NCI-H1092 (cell line): ENCODE results near the gene KIFAP3.
"Not testable (repeated sequence)": the region's sequence is repeated elsewhere in the genome, so short reads cannot be mapped to it uniquely, and the experiment has no call there.

Source experiments
- DNase-seq: peaks from one replicate; lab custom pipeline; 2025; lab: John Stamatoyannopoulos, UW

Gene KIFAP3

DNA sequence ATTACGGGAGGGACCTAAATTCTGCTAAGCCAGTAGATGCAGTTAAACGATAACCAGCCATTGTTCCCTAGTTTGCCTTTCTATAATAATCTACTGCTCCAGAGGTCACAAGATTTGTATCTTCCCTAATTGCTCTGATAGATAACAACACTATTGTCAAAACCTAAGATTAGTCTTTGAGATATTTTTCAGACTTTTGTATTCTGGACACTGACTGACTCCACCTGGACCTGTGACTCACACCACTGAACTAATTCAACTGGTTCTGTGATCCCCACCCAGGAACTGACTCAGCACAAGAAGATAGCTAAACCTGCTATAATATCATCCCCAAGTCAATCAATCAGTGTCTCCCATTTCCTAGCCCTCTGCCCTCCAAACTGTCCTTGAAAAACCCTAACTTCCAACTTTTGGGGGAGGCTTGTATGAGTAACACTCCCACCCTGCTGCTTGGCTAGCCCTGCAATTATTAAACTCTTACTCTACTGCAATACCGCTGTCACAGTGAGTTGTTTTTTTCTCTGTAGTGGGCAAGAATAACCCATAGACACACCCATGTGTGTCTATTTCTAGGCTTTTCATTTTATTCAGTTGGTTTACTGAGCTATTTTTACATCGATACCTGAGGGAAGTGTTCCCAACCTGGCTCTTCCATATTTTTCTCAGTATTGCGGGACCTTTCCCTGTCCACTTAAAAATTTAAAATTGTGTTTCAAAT lies 11.2 kb downstream of the KIFAP3 start:
- DNase-seq, result no peak

DNA sequence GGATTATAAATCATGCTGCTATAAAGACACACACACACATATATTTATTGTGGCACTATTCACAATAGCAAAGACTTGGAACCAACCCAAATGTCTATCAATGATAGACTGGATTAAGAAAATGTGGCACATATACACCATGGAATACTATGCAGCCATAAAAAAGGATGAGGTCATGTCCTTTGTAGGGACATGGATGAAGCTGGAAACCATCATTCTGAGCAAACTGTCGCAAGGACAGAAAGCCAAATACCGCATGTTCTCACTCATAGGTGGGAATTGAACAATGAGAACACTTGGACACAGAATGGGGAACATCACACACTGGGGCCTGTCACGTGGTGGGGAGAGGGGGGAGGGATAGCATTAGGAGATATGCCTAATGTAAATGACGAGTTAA lies 12.8 kb downstream of the KIFAP3 start:
- not testable (repeated sequence) for DNase-seq

DNA sequence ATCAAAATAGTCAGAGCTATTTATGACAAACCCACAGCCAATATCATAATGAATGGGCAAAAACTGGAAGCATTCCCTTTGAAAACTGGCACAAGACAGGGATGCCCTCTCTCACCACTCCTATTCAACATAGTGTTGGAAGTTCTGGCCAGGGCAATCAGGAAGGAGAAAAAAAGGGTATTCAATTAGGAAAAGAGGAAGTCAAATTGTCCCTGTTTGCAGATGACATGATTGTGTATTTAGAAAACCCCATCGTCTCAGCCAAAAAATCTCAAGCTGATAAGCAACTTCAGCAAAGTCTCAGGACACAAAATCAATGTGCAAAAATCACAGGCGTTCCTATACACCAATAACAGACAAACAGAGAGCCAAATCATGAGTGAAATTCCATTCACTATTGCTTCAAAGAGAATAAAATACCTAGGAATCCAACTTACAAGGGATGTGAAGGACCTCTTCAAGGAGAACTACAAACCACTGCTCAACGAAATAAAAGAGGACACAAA lies 14.4 kb downstream of the KIFAP3 start:
- DNase-seq, result not testable (repeated sequence)

DNA sequence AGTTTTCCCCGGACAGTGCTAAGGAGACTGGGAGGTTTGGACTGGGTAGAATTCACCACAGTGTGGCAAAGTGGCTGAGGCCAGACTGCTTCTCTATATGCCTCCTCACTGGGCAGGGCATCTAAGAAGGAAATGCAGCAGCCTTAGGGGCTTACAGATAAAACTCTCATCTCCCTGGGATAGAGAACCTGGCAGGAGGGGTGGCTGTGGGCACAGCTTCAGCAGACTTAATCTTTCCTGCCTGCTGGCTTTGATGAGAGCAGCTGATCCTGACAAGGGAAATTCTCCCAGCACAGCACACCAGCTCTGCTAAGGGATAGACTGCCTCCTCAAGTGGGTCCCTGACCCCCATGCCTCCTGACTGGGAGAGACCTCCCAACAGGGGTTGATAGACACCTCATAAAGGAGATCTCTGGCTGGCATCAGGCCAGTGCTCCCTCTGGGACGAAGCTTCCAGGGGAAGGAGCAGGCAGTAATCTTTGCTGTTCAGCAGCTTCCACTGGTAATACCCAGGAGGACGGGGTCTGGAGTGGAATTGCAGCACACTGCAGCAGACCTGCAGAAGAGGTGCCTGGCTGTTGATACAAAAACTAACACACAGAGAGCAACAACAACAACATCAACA lies 25.2 kb downstream of the KIFAP3 start:
- DNase-seq, result no peak

DNA sequence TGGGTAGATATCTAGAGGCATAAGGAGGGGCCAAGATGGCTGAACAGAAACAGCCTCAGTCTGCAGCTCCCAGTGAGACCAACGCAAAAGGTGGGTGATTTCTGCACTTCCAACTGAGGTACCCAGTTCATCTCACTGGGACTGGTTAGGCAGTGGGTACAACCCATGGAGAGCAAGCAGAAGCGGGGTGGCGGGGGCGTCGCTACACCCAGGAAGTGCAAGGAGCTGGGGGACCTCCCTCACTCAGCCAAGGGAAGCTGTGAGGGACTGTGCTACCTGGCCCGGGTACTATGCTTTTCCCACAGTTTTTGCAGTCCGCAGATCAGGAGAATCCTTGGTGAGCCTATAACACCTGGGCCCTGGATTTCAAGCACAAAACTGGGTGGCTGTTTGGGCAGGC lies 26.0 kb downstream of the KIFAP3 start:
- no peak for DNase-seq

DNA sequence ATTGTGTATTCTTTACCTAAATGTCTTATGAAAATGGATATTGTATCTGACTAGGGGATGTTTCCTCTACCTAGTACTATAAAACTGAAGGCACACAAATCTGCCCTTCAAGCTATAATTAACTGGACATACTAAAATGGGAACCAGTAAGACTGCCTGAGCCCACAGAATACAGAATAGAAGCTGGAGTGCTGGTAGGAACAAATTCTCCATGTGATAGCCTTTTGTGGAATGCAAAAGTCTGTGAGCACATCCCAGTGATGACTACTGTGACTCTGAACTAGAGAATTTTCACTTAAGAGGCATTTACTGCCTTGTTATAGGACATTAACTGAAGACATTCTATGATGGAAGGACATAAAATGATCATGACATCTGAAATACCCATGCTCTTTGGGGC lies 30.3 kb downstream of the KIFAP3 start:
- no peak for DNase-seq

DNA sequence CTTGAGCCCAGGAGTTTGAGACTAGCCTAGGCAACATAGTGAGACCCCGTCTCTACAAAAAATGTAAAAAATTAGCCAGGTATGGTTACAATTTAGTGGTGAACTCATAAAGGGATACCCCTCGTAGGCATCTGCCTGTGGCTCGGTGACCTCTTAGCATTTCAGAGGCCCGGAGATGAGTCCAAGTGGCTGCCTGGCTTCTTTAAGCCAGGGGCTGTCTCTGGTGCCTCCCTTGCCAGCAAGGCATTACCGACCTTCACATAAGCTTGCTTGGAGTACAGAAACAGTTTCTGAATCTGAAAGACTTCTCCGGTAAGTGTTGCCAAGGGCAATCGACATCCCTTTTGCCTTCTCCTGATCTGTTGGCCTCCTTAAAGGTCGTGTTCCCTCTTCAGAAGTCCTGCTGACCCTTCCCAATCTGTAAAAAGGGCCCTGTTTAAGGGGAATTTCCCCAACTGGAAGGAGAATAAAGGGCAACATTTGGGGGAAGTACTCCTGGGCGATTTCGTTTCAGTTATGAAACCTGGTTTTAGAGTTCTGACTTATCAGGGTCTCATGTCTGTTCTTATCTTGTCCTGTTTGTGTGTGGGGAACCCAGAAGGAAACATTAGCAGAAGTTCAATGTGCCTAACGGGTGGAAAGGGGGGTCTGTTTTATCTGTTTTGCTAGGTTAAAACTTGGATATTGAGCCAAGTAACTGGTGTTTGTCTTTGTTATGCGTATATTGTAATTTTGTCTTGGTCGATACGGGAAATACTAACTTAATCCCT lies 32.9 kb downstream of the KIFAP3 start:
- no peak for DNase-seq

DNA sequence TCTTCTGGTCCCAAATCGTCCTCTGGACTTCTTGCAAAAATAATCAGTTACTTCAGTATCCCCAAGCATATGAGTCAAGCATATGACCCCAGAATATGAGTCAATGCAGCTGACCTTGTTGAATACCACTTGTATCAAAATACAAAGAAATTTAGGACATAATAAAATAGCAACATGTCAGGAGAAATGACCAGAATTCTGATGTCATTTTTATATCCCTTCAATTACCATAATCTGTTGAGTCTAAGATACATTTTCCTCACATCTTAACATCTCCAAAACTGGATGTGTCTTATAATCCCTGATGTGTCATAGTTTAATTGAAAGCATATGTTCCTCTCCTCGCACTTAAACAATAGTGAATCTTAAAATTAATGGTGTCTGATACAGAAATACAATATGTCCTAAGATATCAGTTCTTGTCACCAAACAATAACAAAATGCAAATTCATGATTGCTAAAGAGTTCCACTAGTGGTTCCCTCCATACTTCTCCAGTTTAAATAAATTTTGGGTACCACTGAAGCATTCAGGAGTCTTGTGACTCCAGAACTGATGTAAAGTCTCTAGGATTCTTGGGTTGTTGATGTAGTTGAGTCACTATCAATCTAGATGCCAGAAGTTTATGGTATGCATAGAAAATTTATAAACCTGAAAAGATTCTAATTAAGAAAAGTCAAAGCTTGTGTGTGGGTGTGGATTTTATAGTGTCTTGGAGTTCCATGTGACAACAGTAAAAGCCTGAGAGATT lies 41.8 kb downstream of the KIFAP3 start:
- DNase-seq, result no peak

DNA sequence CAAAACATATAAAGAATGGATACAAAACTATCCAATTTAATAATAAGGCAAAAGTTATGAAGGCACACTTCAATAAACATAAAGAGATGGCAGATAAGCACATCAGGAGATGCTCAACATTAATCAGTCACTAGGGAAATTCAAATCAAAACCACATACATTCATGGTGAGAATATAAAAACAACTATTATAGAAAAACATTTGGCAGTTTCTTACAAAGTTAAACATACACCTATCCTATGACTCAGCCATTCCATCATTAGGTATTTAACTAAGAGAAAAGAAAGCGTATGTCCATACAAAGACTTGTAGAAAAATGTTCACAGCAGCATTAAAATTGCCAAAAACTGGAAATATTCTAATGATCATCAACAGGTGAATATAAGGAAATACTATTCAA lies 44.3 kb downstream of the KIFAP3 start:
- DNase-seq, result no peak

DNA sequence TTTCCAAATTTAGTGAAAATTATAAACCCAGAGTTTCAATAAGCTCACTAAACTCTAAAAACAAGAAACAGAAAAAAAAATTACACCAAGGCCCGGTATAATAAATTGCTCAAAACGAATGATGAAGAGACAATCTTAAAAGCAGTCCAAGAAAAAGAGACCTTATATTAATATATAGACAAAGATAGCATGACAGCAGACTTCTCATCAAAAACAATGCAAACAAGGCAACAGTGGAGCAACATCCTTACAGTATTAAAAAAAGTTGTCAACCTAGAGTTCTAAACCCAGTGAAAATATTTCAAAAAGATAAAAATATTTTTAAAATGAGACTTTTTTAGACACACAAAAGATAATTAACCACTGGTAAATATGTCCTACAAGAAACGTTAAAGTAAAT lies 46.7 kb downstream of the KIFAP3 start:
- no peak for DNase-seq

DNA sequence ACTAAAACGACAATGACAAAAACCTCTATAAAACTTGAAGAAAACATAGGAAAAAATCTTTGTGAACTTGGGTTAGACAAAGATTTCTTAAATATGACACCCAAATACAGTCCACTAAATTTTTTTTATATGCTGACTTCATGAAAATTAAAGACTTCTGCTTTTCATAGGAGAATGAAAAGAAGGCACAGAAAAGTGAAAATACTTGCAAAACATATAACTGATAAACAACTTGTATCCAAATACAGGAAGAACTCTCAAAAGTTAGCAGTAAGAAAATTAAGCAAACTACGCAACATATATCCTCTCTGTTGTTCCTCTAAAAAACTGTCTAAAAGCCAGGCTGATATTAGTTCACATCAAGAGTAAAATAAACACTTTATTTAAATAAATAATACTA lies 53.6 kb downstream of the KIFAP3 start:
- no peak for DNase-seq

DNA sequence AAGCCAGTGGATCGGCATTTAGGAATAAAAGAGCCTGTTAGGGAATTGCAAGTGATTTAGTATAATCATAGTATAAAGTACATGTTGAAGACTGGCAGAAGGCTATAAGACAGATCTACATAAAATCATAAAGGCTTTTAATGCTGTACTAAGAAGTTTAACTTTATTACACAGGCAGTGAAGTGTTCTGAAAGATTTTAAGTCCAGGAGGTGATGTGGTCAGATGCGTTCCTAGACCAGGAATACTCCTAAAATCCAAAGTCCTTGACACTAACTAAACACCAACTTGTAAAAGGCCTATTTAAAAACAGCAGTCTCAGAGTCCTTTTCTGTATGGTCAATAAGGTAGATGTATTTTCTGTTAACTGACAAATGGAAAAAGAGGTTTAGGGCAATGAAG lies 57.0 kb downstream of the KIFAP3 start:
- DNase-seq, result no peak

DNA sequence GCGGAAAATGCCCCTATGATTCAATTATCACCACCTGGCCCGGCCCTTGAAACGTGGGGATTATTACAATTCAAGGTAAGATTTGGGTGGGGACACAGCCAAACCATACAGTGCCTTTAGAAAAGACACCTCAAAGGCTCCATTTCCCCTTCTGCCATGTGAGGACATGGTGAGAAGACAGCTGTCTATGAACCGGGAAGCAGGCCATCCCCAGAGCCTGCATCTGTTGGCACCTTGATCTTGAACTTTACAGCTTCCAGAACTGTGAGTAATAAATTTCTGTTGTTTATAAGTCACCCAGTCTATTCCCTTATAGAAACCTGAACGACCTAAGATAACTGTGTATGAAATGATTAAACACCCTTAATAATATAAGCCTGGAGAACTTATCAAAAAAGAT lies 61.6 kb downstream of the KIFAP3 start:
- DNase-seq, result no peak

DNA sequence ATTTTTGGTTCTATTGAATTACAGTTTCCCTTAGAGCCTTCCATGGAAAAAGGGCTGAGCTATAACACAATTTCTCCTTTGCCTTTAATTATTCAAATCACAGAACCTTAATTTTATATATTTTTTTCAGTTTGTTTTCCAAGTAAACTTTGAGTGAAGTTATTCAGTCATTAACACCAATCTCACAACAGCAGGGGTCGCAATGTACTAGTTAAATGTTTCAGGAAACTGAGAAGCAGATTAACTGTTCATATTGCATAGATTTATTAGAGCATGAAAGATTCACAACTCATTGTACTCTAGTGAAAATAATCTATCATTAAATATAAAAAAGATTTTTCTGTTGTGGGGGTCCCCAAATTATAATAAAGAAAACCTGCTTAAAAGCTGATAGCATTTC lies 64.1 kb downstream of the KIFAP3 start:
- peak; percentile 16 for DNase-seq

DNA sequence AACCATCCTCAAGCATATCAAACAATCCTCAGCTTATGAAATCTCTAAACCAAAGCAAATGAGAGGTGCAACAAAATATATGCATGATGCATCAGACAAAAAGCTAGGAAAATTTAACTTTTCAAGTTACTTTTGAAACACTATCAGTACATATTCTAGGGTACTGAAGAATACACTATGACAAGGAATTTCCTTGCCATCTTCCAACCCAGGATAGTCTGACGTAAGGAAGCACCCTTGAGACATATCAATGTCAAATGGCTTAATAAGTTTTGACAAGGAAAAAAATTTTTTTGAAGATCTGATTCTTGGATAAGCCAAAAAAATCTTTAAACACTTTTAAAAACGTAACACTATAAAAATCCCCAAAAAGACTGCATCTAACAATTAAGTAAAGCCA lies 64.9 kb downstream of the KIFAP3 start:
- DNase-seq, result no peak

DNA sequence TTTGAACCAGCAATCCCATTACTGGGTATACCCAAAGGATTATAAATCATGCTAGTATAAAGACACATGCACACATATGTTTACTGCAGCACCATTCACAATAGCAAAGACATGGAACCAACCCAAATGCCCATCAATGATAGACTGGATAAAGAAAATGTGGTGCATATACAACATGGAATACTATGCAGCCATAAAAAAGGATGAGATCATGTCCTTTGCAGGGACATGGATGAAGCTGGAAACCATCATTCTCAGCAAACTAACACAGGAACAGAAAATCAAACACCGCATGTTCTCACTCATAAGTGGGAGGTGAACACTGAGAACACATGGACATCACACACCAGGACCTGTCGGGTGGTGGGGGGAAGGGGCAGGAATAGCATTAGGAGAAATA lies 65.8 kb downstream of the KIFAP3 start:
- not testable (repeated sequence) for DNase-seq

DNA sequence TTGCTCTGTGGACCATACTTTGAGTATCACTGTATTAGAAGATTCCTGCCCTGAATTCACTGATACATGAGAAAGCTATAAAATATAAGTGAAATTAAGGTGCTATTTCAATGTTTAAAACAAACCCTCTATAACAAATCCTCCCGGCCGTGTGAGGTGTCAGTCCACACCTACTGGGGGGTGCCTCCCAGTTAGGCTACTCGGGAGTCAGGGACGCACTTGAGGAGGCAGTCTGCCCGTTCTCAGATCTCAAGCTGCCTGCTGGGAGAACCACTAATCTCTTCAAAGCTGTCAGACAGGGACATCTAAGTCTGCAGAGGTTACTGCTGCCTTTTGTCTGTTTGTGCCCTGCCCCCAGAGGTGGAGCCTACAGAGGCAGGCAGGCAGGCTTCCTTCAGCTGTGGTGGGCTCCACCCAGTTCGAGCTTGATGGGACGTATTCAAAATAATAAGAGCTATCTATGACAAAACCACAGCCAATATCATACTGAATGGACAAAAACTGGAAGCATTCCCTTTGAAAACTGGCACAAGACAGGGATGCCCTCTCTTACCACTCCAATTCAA lies 71.1 kb downstream of the KIFAP3 start:
- DNase-seq, result not testable (repeated sequence)

DNA sequence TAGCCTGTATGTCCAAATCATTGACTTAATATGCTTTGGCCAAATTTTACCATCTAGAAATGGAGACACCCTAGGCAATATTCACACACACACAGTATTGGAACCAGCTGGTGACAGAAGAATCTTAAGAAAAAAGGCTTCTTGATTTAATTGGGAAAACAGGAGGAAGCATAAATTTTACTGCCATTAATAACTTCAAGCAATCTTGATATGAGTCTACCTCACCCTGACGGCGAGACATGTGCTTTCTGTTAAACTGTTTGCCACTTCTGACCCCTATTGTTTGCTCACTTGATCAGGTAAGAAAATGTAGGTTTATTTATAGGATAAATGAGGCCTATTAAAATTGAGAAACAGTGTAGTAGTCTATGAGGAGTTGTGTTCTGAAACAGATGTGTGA lies 73.2 kb downstream of the KIFAP3 start:
- DNase-seq, result no peak

DNA sequence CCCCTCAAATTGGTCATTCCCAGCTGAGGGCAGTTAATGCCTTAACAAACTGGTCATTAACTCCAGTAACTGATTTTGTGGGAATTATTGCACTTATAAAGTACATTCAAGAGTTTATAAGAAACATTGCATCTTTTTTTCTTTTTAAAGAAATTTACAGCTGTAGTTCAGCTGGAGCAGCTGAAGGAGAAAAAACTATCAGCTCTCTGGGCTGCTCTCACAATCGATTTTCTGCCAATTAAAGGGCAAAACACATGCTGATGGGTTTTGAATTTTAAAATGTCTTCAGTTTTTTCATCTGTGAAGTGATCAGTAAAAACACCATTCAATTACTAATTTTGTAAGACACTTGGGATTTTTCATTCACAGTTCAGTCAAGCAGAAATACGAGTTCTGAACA lies 74.7 kb downstream of the KIFAP3 start:
- no peak for DNase-seq

DNA sequence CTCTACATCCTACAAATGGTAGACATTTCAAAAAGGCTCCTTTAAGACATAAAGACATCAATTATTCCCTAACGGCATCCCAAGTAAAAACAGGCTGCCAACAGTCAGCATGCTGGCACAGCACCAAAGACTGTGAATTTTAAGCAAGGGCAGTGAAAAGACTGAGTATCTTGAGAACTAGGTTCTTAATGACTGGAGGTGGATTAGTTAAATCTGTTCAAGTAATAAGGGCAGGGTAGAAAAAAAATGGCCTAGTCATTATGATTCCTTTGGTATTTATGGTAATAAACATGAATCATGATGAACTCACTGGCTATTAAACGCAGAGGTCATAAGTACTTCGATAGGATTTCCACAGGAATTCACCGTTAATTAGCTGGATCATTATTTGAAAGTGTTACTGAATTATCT lies 75.2 kb downstream of the KIFAP3 start:
- DNase-seq, result no peak

DNA sequence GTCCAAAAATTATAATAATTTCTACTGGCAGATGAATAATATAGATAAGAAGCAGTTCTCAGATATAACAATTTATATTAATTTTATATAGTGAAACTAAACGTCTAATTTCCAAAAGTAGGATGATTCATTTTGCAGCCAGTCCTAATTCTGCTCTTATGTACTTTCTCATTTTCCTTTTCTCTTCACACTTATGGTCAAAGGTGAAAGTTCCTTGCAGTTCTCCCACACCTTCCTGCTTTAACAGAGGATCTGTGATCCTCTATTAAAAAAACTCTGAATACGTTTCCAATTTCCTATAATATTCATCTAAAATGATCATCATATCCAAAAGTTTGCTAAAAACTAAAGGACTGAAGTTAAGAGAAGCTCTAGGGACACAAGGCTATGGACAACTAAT lies 78.5 kb downstream of the KIFAP3 start:
- no peak for DNase-seq

DNA sequence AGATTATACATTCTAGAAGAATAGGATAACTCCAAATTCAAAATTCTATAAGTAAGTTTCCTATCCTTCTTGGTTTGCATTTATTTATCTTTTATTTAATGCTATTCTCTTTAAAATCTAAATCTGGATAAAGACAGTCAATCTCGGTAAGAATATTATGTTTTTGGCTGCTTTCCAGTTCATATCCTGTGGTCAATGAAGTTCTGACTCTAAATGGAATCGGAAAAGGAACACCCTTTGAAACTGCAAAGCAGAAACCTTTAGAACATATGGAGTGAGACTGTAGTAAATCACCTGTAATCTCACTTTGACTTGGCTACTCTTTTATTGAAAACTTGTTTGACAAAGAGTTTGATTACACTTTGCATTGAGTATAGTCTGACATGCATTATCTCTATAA lies 85.2 kb downstream of the KIFAP3 start:
- no peak for DNase-seq
